Skeletal muscle tissue (tissue), 4 donors: ENCODE data around the gene DSCAM. TPM values are rescaled to one million over a fixed set of nuclear protein-coding genes. Genes with fewer than 3 reads are reported as not detected.

ENCODE experiments used
- H3K27ac ChIP-seq: one replicate; pipeline ENCODE4 v1.7.0; 2013; ENCODE audit warnings: mild to moderate bottlenecking, low read depth, low read length, inconsistent platforms
- H3K27me3 ChIP-seq, 3 donors: one replicate each; pipeline ENCODE4 v1.7.0; 2013; ENCODE audit warnings: low read length in 3 of 3; ENCODE audit not compliant: control insufficient read depth in 3 of 3, insufficient read depth in 3 of 3
- H3K36me3 ChIP-seq, 3 donors: one replicate each; pipeline ENCODE4 v1.7.0; 2013; ENCODE audit warnings: low read length in 3 of 3; ENCODE audit not compliant: control insufficient read depth in 3 of 3, insufficient read depth in 3 of 3
- H3K4me1 ChIP-seq, 3 donors: one replicate each; pipeline ENCODE4 v1.7.0; 2013; ENCODE audit warnings: low read length in 3 of 3, mild to moderate bottlenecking in 3 of 3; ENCODE audit not compliant: control insufficient read depth in 3 of 3, insufficient read depth in 3 of 3
- H3K4me3 ChIP-seq, 3 donors: one replicate each; pipeline ENCODE4 v1.7.0; 2013; ENCODE audit warnings: low read length in 3 of 3
- H3K9ac ChIP-seq, 3 donors: one replicate each; pipeline ENCODE4 v1.7.0; 2013; ENCODE audit warnings: low read length in 3 of 3, mild to moderate bottlenecking in 3 of 3, moderate library complexity in 2 of 3, low read depth in 1 of 3
- H3K9me3 ChIP-seq, 3 donors: one replicate each; pipeline ENCODE4 v1.7.0; 2013; ENCODE audit warnings: low read length in 3 of 3; ENCODE audit not compliant: control insufficient read depth in 3 of 3
- total RNA-seq: library from RNA; depleted of rRNA; stranded (reverse); fragments of >200 nt; gene quantifications from one replicate; pipeline ENCODE4 v1.2.3, GENCODE V29; 2014
- donor health status: Osteomylitis.

Gene DSCAM
- total RNA-seq, 1 donor from 2014 or later = 0.52 TPM

DNA sequence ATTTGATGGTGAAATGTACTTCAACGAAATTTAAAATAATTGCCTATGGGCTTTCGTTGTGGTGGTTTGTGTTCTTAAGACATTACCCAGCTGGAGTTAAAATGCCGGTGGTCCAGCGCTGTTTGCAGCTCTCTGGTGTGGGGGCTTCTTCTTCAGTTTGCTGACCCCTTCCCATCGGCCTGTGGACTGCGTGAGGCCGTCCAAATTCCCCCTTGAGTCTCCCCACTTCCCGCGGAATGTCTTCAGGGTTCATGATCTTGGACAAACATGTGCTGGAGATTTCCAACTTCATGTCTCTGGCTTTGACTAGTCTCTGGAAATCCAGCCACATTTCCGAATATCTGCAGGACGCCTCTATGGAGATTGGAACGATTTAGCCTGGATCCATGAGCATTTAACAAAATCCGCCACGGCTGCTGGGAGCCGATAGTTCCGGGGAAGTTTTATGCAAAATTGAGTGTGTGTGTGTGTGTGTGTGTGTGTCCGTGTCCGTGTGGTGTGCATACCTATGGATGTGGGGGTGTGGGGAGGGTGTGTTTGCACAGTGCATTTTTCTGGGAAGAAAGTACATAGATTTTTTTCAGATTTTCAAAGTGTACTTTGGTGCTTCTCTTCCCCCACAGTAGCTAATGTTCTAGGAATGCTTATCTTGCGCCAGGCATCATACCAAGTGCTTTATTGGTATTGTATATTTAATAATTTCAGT is 862.5 kb downstream of the DSCAM start:
- H3K4me3 ChIP-seq = no peak overlapping the region
- no peaks in the 10 kb centered on the region for H3K4me1 ChIP-seq
- no peaks in the 10 kb centered on the region for H3K36me3 ChIP-seq
- peaks cover 0 to 9% (median 0%) of the 10 kb centered on the region in 3 donors for H3K27me3 ChIP-seq
- no peak overlapping the region for H3K9ac ChIP-seq
- peaks cover 0 to 3% (median 0%) of the 10 kb centered on the region in 3 donors for H3K9me3 ChIP-seq
- H3K27ac ChIP-seq = no peak overlapping the region

DNA sequence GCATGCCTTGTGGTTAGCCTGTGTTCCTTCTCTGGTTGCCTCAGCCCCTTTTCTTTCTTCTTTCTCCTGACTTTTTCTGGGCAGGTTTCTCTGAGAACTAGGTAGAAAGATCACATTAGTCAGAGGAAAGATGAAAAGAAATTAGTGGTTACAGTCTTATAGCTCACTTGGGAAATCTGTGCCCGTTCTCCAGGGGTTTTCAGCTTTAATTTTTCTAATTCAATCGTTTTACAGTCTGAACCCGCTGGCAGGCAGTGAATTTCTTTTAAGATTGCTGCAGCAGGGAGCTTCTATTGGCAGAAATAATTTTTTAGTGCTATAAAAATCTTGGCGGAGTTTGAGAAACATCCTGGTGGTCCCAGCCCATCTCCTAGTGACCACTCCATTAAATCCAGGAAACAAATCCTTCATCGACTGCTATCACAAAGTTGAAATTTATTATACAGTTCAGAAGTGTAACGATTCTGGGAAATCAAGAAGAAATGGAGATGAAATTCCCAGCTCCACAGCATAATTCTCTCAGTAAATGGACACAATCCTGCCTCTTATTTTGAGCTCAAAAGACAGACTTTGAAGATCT is 866.6 kb downstream of the DSCAM start:
- Histone ChIP-seq H3K4me3 (no peak overlapping the region), H3K9me3 (no peaks in the 10 kb centered on the region), H3K27ac (no peak overlapping the region), H3K4me1 (no peaks in the 10 kb centered on the region), H3K36me3 (no peaks in the 10 kb centered on the region), H3K9ac (no peak overlapping the region), H3K27me3 (peaks cover 0 to 17% (median 4%) of the 10 kb centered on the region in 3 donors)

DNA sequence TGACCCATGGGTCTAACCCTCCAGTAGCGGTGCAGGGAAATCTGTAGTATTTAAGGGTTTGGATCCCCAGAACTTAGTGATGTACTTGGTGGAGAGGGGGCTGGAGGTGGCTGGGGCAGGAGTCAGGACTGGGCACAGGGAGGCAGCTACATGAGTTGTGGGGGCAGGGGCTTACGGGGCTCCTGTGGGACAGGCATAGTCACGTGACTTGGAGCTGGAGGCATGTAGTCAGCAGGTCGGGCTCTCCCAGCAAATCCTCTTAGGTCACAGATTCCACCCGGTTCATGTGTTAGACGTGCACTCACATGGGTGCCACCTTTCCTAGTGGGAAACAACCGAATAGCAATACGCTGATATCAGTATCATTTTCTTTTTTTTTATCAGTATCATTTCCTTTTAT is 867.6 kb downstream of the DSCAM start:
- no peaks in the 10 kb centered on the region for H3K4me1 ChIP-seq
- peaks cover 0 to 14% (median 4%) of the 10 kb centered on the region in 3 donors for H3K27me3 ChIP-seq
- no peaks in the 10 kb centered on the region for H3K36me3 ChIP-seq
- H3K27ac ChIP-seq = no peak overlapping the region
- H3K4me3 ChIP-seq = no peak overlapping the region
- H3K9me3 ChIP-seq = no peaks in the 10 kb centered on the region
- no peak overlapping the region for H3K9ac ChIP-seq

DNA sequence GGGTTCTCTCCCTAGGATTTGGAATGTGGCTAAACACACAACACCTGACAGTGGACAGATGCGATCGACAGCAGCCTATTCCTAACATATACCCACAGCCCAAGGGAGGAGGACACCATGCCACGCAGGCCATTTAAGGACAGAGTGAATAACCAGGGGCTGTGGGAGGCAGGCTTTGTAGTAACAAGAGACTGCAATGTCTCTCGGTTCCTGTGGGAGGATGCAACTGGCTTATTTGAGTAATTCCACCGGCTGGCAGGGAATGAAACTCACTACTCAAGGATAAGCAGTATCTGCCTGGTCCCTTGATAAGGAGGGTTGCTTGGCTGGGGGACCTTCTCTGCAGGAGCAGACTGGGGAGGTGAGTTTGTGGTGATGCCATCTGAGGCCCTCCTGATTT is 870.2 kb downstream of the DSCAM start:
- Histone ChIP-seq H3K9ac (no peak overlapping the region), H3K27ac (no peak overlapping the region), H3K36me3 (no peaks in the 10 kb centered on the region), H3K4me3 (no peak overlapping the region), H3K4me1 (no peaks in the 10 kb centered on the region), H3K9me3 (no peaks in the 10 kb centered on the region), H3K27me3 (peaks cover 0 to 10% (median 4%) of the 10 kb centered on the region in 3 donors)

DNA sequence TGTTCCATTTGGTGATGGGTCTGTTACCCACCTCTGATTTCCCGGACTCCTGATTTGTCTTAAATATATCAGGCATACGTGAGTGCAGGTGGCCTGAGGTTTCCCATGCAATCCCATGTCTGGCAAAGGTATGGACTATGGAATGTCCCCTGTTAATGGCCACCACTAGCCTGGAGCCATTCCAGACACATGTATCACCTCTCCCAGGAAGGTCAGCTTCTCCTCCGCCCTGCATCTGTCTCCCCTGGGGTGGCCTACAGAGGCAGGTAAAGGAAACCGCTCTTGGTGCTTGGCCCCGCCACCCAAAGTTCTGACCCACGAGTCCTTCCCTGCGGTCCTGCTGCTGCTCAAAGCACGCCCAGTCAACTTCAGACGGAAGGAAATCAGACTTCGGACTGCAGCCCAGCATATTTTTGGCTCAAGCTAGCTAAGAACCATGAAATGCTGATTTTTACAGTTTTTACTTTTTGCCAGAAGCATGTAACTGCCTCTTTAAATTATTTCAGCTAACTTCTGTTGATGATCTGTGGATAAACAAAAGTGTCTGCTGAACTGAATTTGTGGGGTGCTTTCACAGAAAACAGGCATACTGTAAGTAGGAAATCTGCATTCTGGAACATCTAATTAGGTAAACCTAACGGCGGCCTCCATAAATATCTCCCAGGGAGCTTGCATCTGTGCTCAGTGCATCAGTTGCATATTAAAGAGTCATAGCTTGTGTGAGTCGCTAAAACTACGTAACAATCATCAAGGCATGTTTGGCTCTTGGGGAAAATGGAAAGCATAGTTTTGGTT is 873.8 kb downstream of the DSCAM start:
- Histone ChIP-seq H3K36me3 (no peaks in the 10 kb centered on the region), H3K9me3 (peaks cover 0 to 3% (median 2%) of the 10 kb centered on the region in 3 donors), H3K27me3 (peaks cover 0 to 9% (median 4%) of the 10 kb centered on the region in 3 donors), H3K4me1 (no peaks in the 10 kb centered on the region), H3K9ac (no peak overlapping the region), H3K27ac (no peak overlapping the region), H3K4me3 (no peak overlapping the region)

DNA sequence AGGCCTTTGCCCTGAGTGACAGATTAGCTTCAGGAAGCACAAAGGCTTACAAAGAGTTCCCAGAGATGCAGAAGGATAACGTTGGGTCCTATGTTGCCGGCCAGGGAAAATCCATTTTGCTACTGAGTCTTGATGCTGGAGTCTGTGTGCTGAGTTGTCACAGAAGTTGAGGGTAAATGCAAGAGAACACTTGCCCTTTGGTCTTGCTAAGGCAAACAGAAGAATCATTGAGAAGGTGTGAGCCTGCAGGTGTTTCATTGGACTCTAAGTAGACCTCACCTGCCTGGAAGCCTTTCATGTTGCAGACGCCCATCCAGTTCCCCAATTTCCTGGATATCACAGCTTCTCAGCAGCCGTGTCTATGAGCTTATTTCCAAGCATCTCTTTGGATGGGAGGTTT is 874.5 kb downstream of the DSCAM start:
- Histone ChIP-seq H3K36me3 (no peaks in the 10 kb centered on the region), H3K9me3 (peaks cover 0 to 3% (median 2%) of the 10 kb centered on the region in 3 donors), H3K27ac (no peak overlapping the region), H3K4me1 (no peaks in the 10 kb centered on the region), H3K27me3 (peaks cover 0 to 5% (median 4%) of the 10 kb centered on the region in 3 donors), H3K4me3 (no peak overlapping the region), H3K9ac (no peak overlapping the region)

DNA sequence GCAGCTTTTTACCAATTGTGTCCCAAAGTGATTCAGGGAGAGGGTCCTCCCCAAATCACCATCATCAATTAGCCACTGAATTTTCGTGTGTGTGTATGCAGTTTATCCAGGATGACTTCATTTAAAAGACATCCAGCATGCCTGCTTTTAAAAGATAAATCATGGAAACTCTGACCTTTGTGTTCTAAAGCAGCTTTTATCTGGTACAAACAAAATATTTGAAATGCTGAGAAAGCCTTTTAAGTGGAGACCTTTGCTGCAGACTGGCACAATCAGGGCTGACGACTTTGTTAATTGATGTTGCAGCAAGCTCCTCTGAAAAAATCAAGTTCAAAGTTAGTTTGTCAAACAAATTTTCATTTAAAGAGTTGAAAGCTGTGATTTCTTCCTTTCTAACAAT is 875.0 kb downstream of the DSCAM start:
- no peaks in the 10 kb centered on the region for H3K4me1 ChIP-seq
- H3K9me3 ChIP-seq = peaks cover 0 to 3% (median 2%) of the 10 kb centered on the region in 3 donors
- H3K4me3 ChIP-seq = no peak overlapping the region
- no peaks in the 10 kb centered on the region for H3K36me3 ChIP-seq
- H3K27ac ChIP-seq = no peak overlapping the region
- no peak overlapping the region for H3K9ac ChIP-seq
- peaks cover 0 to 4% (median 3%) of the 10 kb centered on the region in 3 donors for H3K27me3 ChIP-seq

DNA sequence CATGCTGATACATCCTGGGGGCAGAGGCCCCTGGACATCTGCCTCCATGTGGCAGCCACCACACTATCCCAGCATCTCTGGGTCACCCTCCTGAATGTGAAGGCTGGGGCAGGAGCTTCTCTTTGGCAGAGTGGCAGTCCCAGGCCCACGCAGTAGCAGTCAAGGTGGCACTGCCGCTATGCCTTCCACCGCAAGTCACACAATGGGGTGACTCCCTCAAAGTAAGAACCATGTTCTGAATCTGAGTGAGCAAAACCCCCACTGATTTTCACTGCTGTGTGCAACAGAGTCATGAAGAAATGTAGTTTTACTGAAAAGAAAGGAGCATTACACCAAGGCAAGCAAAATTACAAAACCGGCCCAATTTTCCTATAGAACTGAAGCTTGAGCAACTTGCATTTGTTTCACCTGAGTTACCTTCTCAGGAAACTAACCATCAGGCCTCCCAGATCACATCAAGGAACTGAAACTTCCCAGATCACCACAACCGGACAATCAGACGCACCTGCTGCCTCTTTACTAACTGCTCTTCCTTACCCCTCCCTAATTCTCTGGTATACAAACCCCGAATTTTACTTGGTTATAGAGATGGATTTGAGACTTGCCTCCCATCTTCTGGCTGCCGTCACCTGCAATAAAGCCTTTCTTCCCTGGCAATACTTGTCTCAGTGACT is 877.1 kb downstream of the DSCAM start:
- no peaks in the 10 kb centered on the region for H3K27me3 ChIP-seq
- no peak overlapping the region for H3K9ac ChIP-seq
- no peak overlapping the region for H3K4me3 ChIP-seq
- H3K27ac ChIP-seq = no peak overlapping the region
- peaks cover 0 to 3% (median 2%) of the 10 kb centered on the region in 3 donors for H3K9me3 ChIP-seq
- no peaks in the 10 kb centered on the region for H3K4me1 ChIP-seq
- no peaks in the 10 kb centered on the region for H3K36me3 ChIP-seq

DNA sequence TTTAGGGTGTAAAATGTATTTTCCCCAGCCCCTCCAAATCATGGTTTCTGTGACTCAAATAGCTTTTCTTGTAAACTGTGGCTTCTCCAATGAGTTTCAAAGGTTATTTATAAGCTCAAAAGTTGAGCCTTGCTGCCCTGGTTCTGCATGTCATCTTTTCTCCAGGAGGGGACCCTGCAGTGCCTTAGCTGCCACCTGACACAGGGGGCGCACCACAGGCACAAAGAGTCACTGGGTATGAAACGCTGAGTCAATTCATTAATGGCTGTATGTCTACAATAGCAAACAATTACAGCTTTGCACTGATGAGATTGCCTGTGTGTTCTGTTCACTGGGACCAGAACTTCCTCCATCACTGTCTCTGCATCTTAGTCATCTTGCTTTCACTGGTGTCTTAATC is 878.9 kb downstream of the DSCAM start:
- peaks cover 0 to 3% (median 2%) of the 10 kb centered on the region in 3 donors for H3K9me3 ChIP-seq
- H3K36me3 ChIP-seq = no peaks in the 10 kb centered on the region
- no peaks in the 10 kb centered on the region for H3K4me1 ChIP-seq
- H3K27ac ChIP-seq = no peak overlapping the region
- no peaks in the 10 kb centered on the region for H3K27me3 ChIP-seq
- no peak overlapping the region for H3K4me3 ChIP-seq
- no peak overlapping the region for H3K9ac ChIP-seq
